NAMALWA (cell line): ENCODE measurements around the gene RGS1.
A peak's percentile ranks its signal among the peaks of the same experiment; 100 is the strongest.

Experiments
- DNase-seq: peaks from one replicate; pipeline ENCODE4 v3.0.0-alpha.2; 2015; ENCODE audit warnings: low spot score

RGS1 gene

GRCh38 chr1:192581131-192581927 lies 5.8 kb downstream of the RGS1 start:
- DNase-seq: no peak

GRCh38 chr1:192584866-192585265 lies 9.3 kb downstream of the RGS1 start:
- no peak for DNase-seq

- no peak for DNase-seq
These were observed 12.1 kb downstream of the RGS1 start for GRCh38 chr1:192587386-192588266.

- no peak for DNase-seq
These were observed 13.0 kb downstream of the RGS1 start for GRCh38 chr1:192588546-192588945.

GRCh38 chr1:192589813-192590212 lies 14.2 kb downstream of the RGS1 start:
- DNase-seq: no peak

- no peak for DNase-seq
These were observed 16.9 kb downstream of the RGS1 start for GRCh38 chr1:192592517-192592916.

GRCh38 chr1:192592981-192593708 lies 17.6 kb downstream of the RGS1 start:
- no peak for DNase-seq

GRCh38 chr1:192595299-192595698 lies 19.7 kb downstream of the RGS1 start:
- DNase-seq: no peak

- no peak for DNase-seq
These were observed 23.0 kb downstream of the RGS1 start for GRCh38 chr1:192598589-192598988.

- no peak for DNase-seq
These were observed 24.7 kb downstream of the RGS1 start for GRCh38 chr1:192600275-192600674.

GRCh38 chr1:192601143-192601542 lies 25.6 kb downstream of the RGS1 start:
- DNase-seq: no peak

- DNase-seq: no peak
These were observed 26.0 kb downstream of the RGS1 start for GRCh38 chr1:192601567-192601966.

- no peak for DNase-seq
These were observed 27.2 kb downstream of the RGS1 start for GRCh38 chr1:192602757-192603156.

GRCh38 chr1:192603218-192603787 lies 27.7 kb downstream of the RGS1 start:
- DNase-seq: no peak

GRCh38 chr1:192604979-192605620 lies 29.5 kb downstream of the RGS1 start:
- peak; percentile 73 for DNase-seq

GRCh38 chr1:192608671-192609070 lies 33.1 kb downstream of the RGS1 start:
- DNase-seq: no peak

- DNase-seq: peak; percentile 94
These were observed 33.8 kb downstream of the RGS1 start for GRCh38 chr1:192609110-192610079.

- DNase-seq: peak; percentile 66
These were observed 34.7 kb downstream of the RGS1 start for GRCh38 chr1:192610112-192610889.

GRCh38 chr1:192615055-192615454 lies 39.5 kb downstream of the RGS1 start:
- no peak for DNase-seq
